HCT116 (cell line): ENCODE data around the gene PSEN2. TPM values are rescaled to one million over a fixed set of nuclear protein-coding genes. Genes with fewer than 3 reads are reported as not detected.

Experiments used
- ATAC-seq: fragments of 200-7000 bp; cut with Tn5 transposase; 2 replicates; pipeline ENCODE4 v1.9.1; 2020; ENCODE audit warnings: mild to moderate bottlenecking, moderate library complexity
- BruUV-seq: library from RNA; stranded (reverse); fragments of 400-500 nt; replicated peaks from 2 replicates; lab custom pipeline; 2021; lab: Mats Ljungman, UMichigan
- CTCF ChIA-PET: fragments of 300-600 bp; sonication (Branson Sonifier 250); formaldehyde crosslinking; loops from one replicate; lab custom pipeline; 2021; ENCODE audit warnings: antibody characterized with exemption; lab: Charles Lee
- POLR2A ChIA-PET: fragments of 300-600, 350-600 bp; sonication (Branson Sonifier 250); formaldehyde crosslinking; loops from one replicate; lab custom pipeline; 2021; ENCODE audit warnings: antibody characterized with exemption; lab: Charles Lee
- RAD21 ChIA-PET, 2 experiments: fragments of 300-600 bp; sonication (Branson Sonifier 250); formaldehyde crosslinking; loops; one replicate each; lab custom pipeline; 2023; ENCODE audit warnings: low total read pairs in 2 of 2; ENCODE audit not compliant: uncharacterized antibody in 2 of 2, unreplicated experiment in 2 of 2, low non-redundant PET in 1 of 2; lab: Charles Lee
- DNase-seq: peaks from one replicate; pipeline ENCODE4 v3.0.0-alpha.2; 2010; ENCODE audit warnings: low read depth, low spot score
- H2AFZ ChIP-seq: fragments of 200-600 bp; shearing (Covaris generic), sonication (generic); 2 replicates; pipeline ENCODE4 v1.6.1; 2017; ENCODE audit warnings: low read depth, mixed run types, mixed read lengths, antibody characterized with exemption, low read length; ENCODE audit not compliant: poor library complexity, severe bottlenecking
- H3K27ac ChIP-seq: 2 replicates; pipeline ENCODE4 v1.5.1; 2012; ENCODE audit warnings: low read depth, low read length
- H3K27me3 ChIP-seq: fragments of 200-600 bp; sonication (generic); 2 replicates; pipeline ENCODE4 v1.6.1; 2016; ENCODE audit warnings: mixed run types, low read length, mixed read lengths; ENCODE audit not compliant: insufficient read depth
- H3K36me3 ChIP-seq, 2 experiments: fragments of 200-500 bp in 1 of 2; fragments of 200-600 bp in 1 of 2; sonication (Bioruptor generic) in 1 of 2; sonication (generic) in 1 of 2; 2 replicates each; pipeline versions ENCODE4 v1.5.1 to v1.6.1; 2014 to 2016; ENCODE audit warnings: low read length in 2 of 2, inconsistent platforms in 1 of 2, mixed read lengths in 1 of 2, mixed run types in 1 of 2; ENCODE audit not compliant: insufficient read depth in 2 of 2, control insufficient read depth in 1 of 2
- H3K4me1 ChIP-seq, 2 experiments: fragments of 200-600 bp in 1 of 2; sonication (generic) in 1 of 2; 2 replicates each; pipeline versions ENCODE4 v1.5.1 to v1.6.1; 2012 to 2017; ENCODE audit warnings: low read length in 2 of 2, inconsistent platforms in 1 of 2, mild to moderate bottlenecking in 1 of 2, mixed read lengths in 1 of 2, mixed run types in 1 of 2, moderate library complexity in 1 of 2; ENCODE audit not compliant: insufficient read depth in 2 of 2, control insufficient read depth in 1 of 2
- H3K4me2 ChIP-seq: fragments of 200-600 bp; sonication (generic); 2 replicates; pipeline ENCODE4 v1.6.1; 2017; ENCODE audit warnings: mixed run types, low read length, mixed read lengths
- H3K4me3 ChIP-seq, 2 experiments: fragments of 200-600 bp in 1 of 2; sonication (generic) in 1 of 2; replicated peaks in 1 of 2; 2 replicates each; pipeline ENCODE4 v1.5.1; 2011 to 2016; ENCODE audit warnings: low read length in 2 of 2, control low read depth in 1 of 2, low read depth in 1 of 2, mild to moderate bottlenecking in 1 of 2, mixed read lengths in 1 of 2, mixed run types in 1 of 2
- H3K79me2 ChIP-seq: fragments of 200-600 bp; sonication (generic); 2 replicates; pipeline ENCODE4 v1.6.1; 2017; ENCODE audit warnings: mild to moderate bottlenecking, mixed run types, low read length, moderate library complexity, mixed read lengths; ENCODE audit not compliant: insufficient read depth
- H3K9ac ChIP-seq: fragments of 200-600 bp; sonication (generic); 2 replicates; pipeline ENCODE4 v1.6.1; 2016; ENCODE audit warnings: low read length, mixed read lengths
- H3K9me2 ChIP-seq: fragments of 200-600 bp; sonication (generic), shearing (Covaris generic); 2 replicates; pipeline ENCODE4 v1.6.1; 2017; ENCODE audit warnings: mixed run types, mild to moderate bottlenecking, moderate library complexity; ENCODE audit not compliant: insufficient read depth
- H3K9me3 ChIP-seq, 2 experiments: fragments of 200-500 bp in 1 of 2; fragments of 200-600 bp in 1 of 2; sonication (Bioruptor generic) in 1 of 2; sonication (generic) in 1 of 2; 2 replicates each; pipeline ENCODE4 v1.6.1; 2014 to 2017; ENCODE audit warnings: low read length in 2 of 2, mixed read lengths in 2 of 2, inconsistent platforms in 1 of 2, low read depth in 1 of 2, mild to moderate bottlenecking in 1 of 2, mixed run types in 1 of 2, moderate library complexity in 1 of 2; ENCODE audit not compliant: control insufficient read depth in 1 of 2, insufficient read depth in 1 of 2
- H4K20me1 ChIP-seq: fragments of 200-600 bp; sonication (generic), shearing (Covaris generic); 2 replicates; pipeline ENCODE4 v1.6.1; 2017; ENCODE audit warnings: mixed run types, mild to moderate bottlenecking, moderate library complexity; ENCODE audit not compliant: insufficient read depth
- ATF3 ChIP-seq: IDR thresholded peaks from 2 replicates; pipeline ENCODE4 v1.6.1; 2012
- EZH2 ChIP-seq: fragments of 200-600 bp; sonication (generic); IDR thresholded peaks from 2 replicates; pipeline ENCODE4 v1.6.1; 2017; ENCODE audit warnings: antibody characterized with exemption, mixed run types
- FOSL1 ChIP-seq: IDR thresholded peaks from 2 replicates; pipeline ENCODE4 v1.6.1; 2012; ENCODE audit warnings: low read depth
- POLR2AphosphoS5 ChIP-seq: IDR thresholded peaks from 2 replicates; pipeline ENCODE4 v1.6.1; 2011; ENCODE audit warnings: mild to moderate bottlenecking, low read depth, low read length, moderate library complexity
- REST ChIP-seq: IDR thresholded peaks from 2 replicates; pipeline ENCODE4 v1.6.1; 2012; ENCODE audit warnings: low read depth
- SIN3A ChIP-seq: IDR thresholded peaks from 2 replicates; pipeline ENCODE4 v1.6.1; 2012; ENCODE audit warnings: low read depth
- SP1 ChIP-seq: IDR thresholded peaks from 2 replicates; pipeline ENCODE4 v1.6.1; 2012; ENCODE audit warnings: low read depth
- ZBTB33 ChIP-seq: IDR thresholded peaks from 2 replicates; pipeline ENCODE4 v1.6.1; 2011; ENCODE audit warnings: mild to moderate bottlenecking, low read length, moderate library complexity; ENCODE audit not compliant: insufficient replicate concordance; ENCODE audit errors: extremely low read depth
- ZFX ChIP-seq: fragments of 450-650 bp; IDR thresholded peaks from 2 replicates; pipeline ENCODE4 v1.6.1; 2017
- intact Hi-C: fragments of 100-400 bp; cut with micrococcal nuclease; formaldehyde crosslinking; loops from 2 replicates; pipeline ENCODE4 v1.10.0; 2022
- total RNA-seq: library from RNA; stranded (reverse); gene quantifications from one replicate; pipeline ENCODE4 v1.2.1, GENCODE V29; 2021; ENCODE audit not compliant: unreplicated experiment

Gene PSEN2
- total RNA-seq, 1 experiment from 2014 or later, result 28.5 TPM

GRCh38 chr1:226874579-226875425 lies 4.4 kb downstream of the PSEN2 start (continued):
- no peak for TF ChIP-seq EZH2
- TF ChIP-seq, all 23 proteins: peak for 0

GRCh38 chr1:226875641-226876295 lies 5.4 kb downstream of the PSEN2 start:
- no TSS peak for BruUV-seq
- Histone ChIP-seq H3K27ac (peak overlapping the region; percentile 4), H2AFZ (no peak overlapping the region), H4K20me1 (no peaks in the 10 kb centered on the region), H3K4me1 (peaks cover 28 to 37% of the 10 kb centered on the region in 2 experiments), H3K79me2 (peaks cover 28% of the 10 kb centered on the region), H3K36me3 (peaks cover 9 to 17% of the 10 kb centered on the region in 2 experiments; a peak in 2 of 4 replicates), H3K27me3 (no peaks in the 10 kb centered on the region), H3K9me3 (no peaks in the 10 kb centered on the region), H3K4me2 (peak overlapping the region; percentile 67), H3K9ac (peak overlapping the region; percentile 22), H3K9me2 (no peaks in the 10 kb centered on the region), H3K4me3 (peak overlapping the region; percentile 15 to 26; a peak in 3 of 4 replicates)
- CTCF ChIA-PET, result no interaction called here
- DNase-seq (peak; percentile 48), ATAC-seq (peak; percentile 95)
- intact Hi-C loops, result no loop called here
- no peak for TF ChIP-seq SP1
- TF ChIP-seq FOSL1, result peak; percentile 49
- no peak for TF ChIP-seq EZH2
- TF ChIP-seq POLR2AphosphoS5, result 0 out of 2 replicates have a peak, but pooled peaks have one; percentile 21
- no peak for TF ChIP-seq REST
- no peak for TF ChIP-seq ATF3
- TF ChIP-seq ZFX, result no peak
- TF ChIP-seq SIN3A, result no peak
- no peak for TF ChIP-seq ZBTB33
- POLR2A ChIA-PET, result interaction anchor here (1.3 kb wide), 1 partner anchor 61 kb away, joined by 6 read pairs; no protein-coding TSS in a partner anchor
- RAD21 ChIA-PET, result no interaction called here
